GM23338 (cell line): Measurements from ENCODE around the gene WWP2. TPM values are rescaled to one million over a fixed set of nuclear protein-coding genes. Genes with fewer than 3 reads are reported as not detected.

ENCODE experiments used
- ATAC-seq: fragments of 200-7000 bp; cut with Tn5 transposase; 3 replicates; pipeline ENCODE4 v1.9.1; 2020
- DNase-seq: peaks from one replicate; pipeline ENCODE4 v3.0.0-alpha.2; 2015; ENCODE audit warnings: low spot score
- H2AFZ ChIP-seq: fragments of 200-600 bp; sonication (generic); 2 replicates; pipeline ENCODE4 v1.8.0; 2016; ENCODE audit warnings: antibody characterized with exemption, mild to moderate bottlenecking, moderate library complexity
- H3F3A ChIP-seq: fragments of 200-600 bp; sonication (generic); replicated peaks from 2 replicates; pipeline ENCODE4 v1.8.0; 2017; ENCODE audit warnings: antibody characterized with exemption, mixed run types, low read depth
- H3K27ac ChIP-seq: fragments of 200-600 bp; sonication (generic); 2 replicates; pipeline ENCODE4 v1.6.1; 2016; ENCODE audit warnings: low read depth
- H3K27me3 ChIP-seq: fragments of 200-600 bp; sonication (generic); 2 replicates; pipeline ENCODE4 v1.8.0; 2016; ENCODE audit warnings: mild to moderate bottlenecking, mixed run types, moderate library complexity; ENCODE audit not compliant: insufficient read depth
- H3K36me3 ChIP-seq: fragments of 200-600 bp; sonication (generic); 2 replicates; pipeline ENCODE4 v1.8.0; 2016; ENCODE audit warnings: mild to moderate bottlenecking; ENCODE audit not compliant: insufficient read depth
- H3K4me1 ChIP-seq: fragments of 200-600 bp; sonication (generic); 2 replicates; pipeline ENCODE4 v1.8.0; 2016; ENCODE audit warnings: mild to moderate bottlenecking, moderate library complexity; ENCODE audit not compliant: insufficient read depth
- H3K4me2 ChIP-seq: fragments of 200-600 bp; sonication (generic); 2 replicates; pipeline ENCODE4 v1.7.1; 2017; ENCODE audit warnings: mixed run types
- H3K4me3 ChIP-seq: fragments of 200-600 bp; sonication (generic); 2 replicates; pipeline ENCODE4 v1.6.1; 2016; ENCODE audit warnings: mixed run types
- H3K79me2 ChIP-seq: fragments of 200-600 bp; sonication (generic); replicated peaks from 2 replicates; pipeline ENCODE4 v1.8.0; 2017; ENCODE audit warnings: mild to moderate bottlenecking; ENCODE audit not compliant: insufficient read depth
- H3K9me2 ChIP-seq: fragments of 200-600 bp; sonication (generic); 2 replicates; pipeline ENCODE4 v1.8.0; 2017; ENCODE audit not compliant: insufficient read depth
- H4K20me1 ChIP-seq: fragments of 200-600 bp; sonication (generic); replicated peaks from 2 replicates; pipeline ENCODE4 v1.8.0; 2017; ENCODE audit warnings: mild to moderate bottlenecking; ENCODE audit not compliant: insufficient read depth
- H3K27ac Mint-ChIP-seq: 2 replicates; pipeline ENCODE4 v1.8.0; 2020; ENCODE audit warnings: inconsistent platforms, mild to moderate bottlenecking, moderate library complexity, mixed read lengths
- H3K27me3 Mint-ChIP-seq: 3 replicates; pipeline ENCODE4 v1.8.0; 2022; ENCODE audit warnings: low read depth, mild to moderate bottlenecking, moderate library complexity, mixed read lengths, inconsistent platforms; ENCODE audit not compliant: insufficient read depth, poor library complexity
- H3K36me3 Mint-ChIP-seq: 3 replicates; pipeline ENCODE4 v1.8.0; 2021; ENCODE audit warnings: low read depth, mild to moderate bottlenecking, inconsistent platforms, moderate library complexity, mixed read lengths
- H3K4me1 Mint-ChIP-seq: 3 replicates; pipeline ENCODE4 v1.8.0; 2020; ENCODE audit warnings: mild to moderate bottlenecking, inconsistent platforms, mixed read lengths
- H3K4me3 Mint-ChIP-seq: 3 replicates; pipeline ENCODE4 v1.8.0; 2021; ENCODE audit warnings: moderate library complexity, mild to moderate bottlenecking, inconsistent platforms, mixed read lengths
- H3K9me3 Mint-ChIP-seq: 3 replicates; pipeline ENCODE4 v1.8.0; 2020; ENCODE audit warnings: moderate library complexity, mild to moderate bottlenecking, inconsistent platforms, mixed read lengths
- CTCF ChIP-seq, 2 experiments: fragments of 200-600 bp in 1 of 2; sonication (generic) in 1 of 2; conservative IDR thresholded peaks; 2 replicates each; pipeline versions ENCODE4 v1.5.1 to v1.6.1; 2016 to 2017; ENCODE audit warnings: antibody characterized with exemption in 2 of 2, low read depth in 2 of 2, mild to moderate bottlenecking in 2 of 2, moderate library complexity in 1 of 2
- EZH2 ChIP-seq: fragments of 200-600 bp; sonication (generic); IDR thresholded peaks from one replicate; pipeline ENCODE4 v1.8.0; 2017; ENCODE audit warnings: antibody characterized with exemption, mild to moderate bottlenecking, low read depth; ENCODE audit not compliant: unreplicated experiment
- NANOG ChIP-seq: IDR thresholded peaks from 2 replicates; pipeline ENCODE4 v1.6.1; 2016; ENCODE audit warnings: antibody characterized with exemption, borderline replicate concordance
- POLR2AphosphoS5 ChIP-seq: IDR thresholded peaks from 2 replicates; pipeline ENCODE4 v1.6.1; 2016; ENCODE audit warnings: antibody characterized with exemption, low read depth
- STAT1 ChIP-seq: IDR thresholded peaks from one replicate; pipeline ENCODE4 v1.6.1; 2016; ENCODE audit warnings: antibody characterized with exemption; ENCODE audit not compliant: unreplicated experiment
- ZNF114 ChIP-seq: fragments of 250-450 bp; sonication (Bioruptor Pico); IDR thresholded peaks from 2 replicates; pipeline ENCODE4 v1.5.0; 2020; ENCODE audit warnings: mild to moderate bottlenecking, moderate library complexity
- ZNF462 ChIP-seq: fragments of 250-450 bp; sonication (Bioruptor Pico); IDR thresholded peaks from 2 replicates; pipeline ENCODE4 v1.5.0; 2020; ENCODE audit warnings: mild to moderate bottlenecking, moderate library complexity
- polyA plus RNA-seq: library from polyadenylated mRNA; unstranded; fragments of >200 nt; fragmentation: Nextera tagmentation; extraction: Ambion mirVana; gene quantifications from 2 replicates; pipeline ENCODE4 v1.2.1, GENCODE V29; 2016
- total RNA-seq: library from RNA; depleted of rRNA; stranded (reverse); fragments of >200 nt; shearing (Covaris generic); gene quantifications from 2 replicates; pipeline ENCODE4 v1.2.3, GENCODE V29; 2014

Gene WWP2
- total and polyA plus RNA-seq, 2 experiments from 2014 or later: 12.3 to 35.5 TPM

GRCh38 chr16:69852815-69853214, 90.7 kb downstream of the WWP2 start:
- no peak for ATAC-seq
- H2AFZ ChIP-seq: no peak overlapping the region
- H3K9me2 ChIP-seq: no peaks in the 10 kb centered on the region; the same call in 1 of the 2 replicates
- H3K4me1 ChIP-seq: no peaks in the 10 kb centered on the region
- peaks cover 3% of the 10 kb centered on the region; the same call in 1 of the 3 replicates for H3K36me3 Mint-ChIP-seq
- no peak overlapping the region for H3K4me3 ChIP-seq
- H3F3A ChIP-seq: no peaks in the 10 kb centered on the region
- H3K36me3 ChIP-seq: no peaks in the 10 kb centered on the region
- peaks cover 4% of the 10 kb centered on the region; the same call in 2 of the 3 replicates for H3K4me1 Mint-ChIP-seq
- no peaks in the 10 kb centered on the region for H3K79me2 ChIP-seq
- peak overlapping the region; percentile 7 for H3K27ac Mint-ChIP-seq
- 0 out of 2 replicates have a peak, but pooled peaks cover 3% of the 10 kb centered on the region for H4K20me1 ChIP-seq
- no peaks in the 10 kb centered on the region for H3K9me3 Mint-ChIP-seq
- H3K27ac ChIP-seq: 0 out of 2 replicates have a peak overlapping the region, but pooled peaks have one; percentile 20
- H3K4me3 Mint-ChIP-seq: no peak overlapping the region
- TF ChIP-seq CTCF (conservative IDR thresholded peaks at IDR 0.05; ENCODE audit: low read depth in 2 of 2) (no peak), POLR2AphosphoS5 (no peak), STAT1 (no peak), NANOG (no peak), ZNF462 (CRISPR knock-in tag) (no peak), EZH2 (no peak), ZNF114 (CRISPR knock-in tag) (no peak)
- H3K4me2 ChIP-seq: no peak overlapping the region
- no peak for DNase-seq
- no peaks in the 10 kb centered on the region for H3K27me3 ChIP-seq
- peaks cover 2% of the 10 kb centered on the region for H3K27me3 Mint-ChIP-seq
